Measurements from ENCODE around the gene ZNG1C. TPM values are rescaled to one million over a fixed set of nuclear protein-coding genes. Genes with fewer than 3 reads are reported as not detected.
"Not testable (repeated sequence)": the region's sequence is repeated elsewhere in the genome, so short reads cannot be mapped to it uniquely, and the experiment has no call there.

ZNG1C gene
- total RNA-seq, 1 experiment from 2014 or later: 46.2 TPM

DNA sequence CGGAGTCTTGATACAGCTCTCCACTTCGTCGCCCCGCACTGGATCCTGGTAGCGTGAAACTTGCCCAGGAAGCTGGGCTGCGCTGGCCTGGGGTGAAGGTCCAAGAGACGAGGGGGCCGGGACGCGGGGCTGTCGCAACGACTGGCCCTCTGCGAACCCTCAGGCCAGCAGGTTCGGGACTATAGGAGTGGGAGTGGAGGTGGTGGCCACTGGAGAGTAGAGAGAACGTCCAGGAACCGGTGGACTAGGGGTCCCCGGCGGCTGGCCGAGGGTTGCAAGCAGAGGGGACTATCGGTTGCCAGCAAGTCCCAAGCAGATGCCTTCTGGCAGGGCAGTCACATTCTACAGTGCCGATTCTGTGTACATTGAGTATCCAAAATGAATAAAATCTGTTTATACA is 65.9 kb downstream of the ZNG1C start:
- H3K9me3 Mint-ChIP-seq (ENCODE audit: low read depth, unreplicated experiment); CTCF ChIA-PET; H3K27me3 Mint-ChIP-seq (ENCODE audit: unreplicated experiment); H3K4me1 Mint-ChIP-seq (ENCODE audit: low read depth, unreplicated experiment); H3K27ac Mint-ChIP-seq (ENCODE audit: unreplicated experiment); H3K36me3 Mint-ChIP-seq (ENCODE audit: insufficient read depth, unreplicated experiment); BruUV-seq (replicated peaks); DNase-seq; intact Hi-C loops (cut with micrococcal nuclease; ENCODE audit: unreplicated experiment); H3K4me3 Mint-ChIP-seq (ENCODE audit: low read depth, unreplicated experiment): not testable (repeated sequence)

DNA sequence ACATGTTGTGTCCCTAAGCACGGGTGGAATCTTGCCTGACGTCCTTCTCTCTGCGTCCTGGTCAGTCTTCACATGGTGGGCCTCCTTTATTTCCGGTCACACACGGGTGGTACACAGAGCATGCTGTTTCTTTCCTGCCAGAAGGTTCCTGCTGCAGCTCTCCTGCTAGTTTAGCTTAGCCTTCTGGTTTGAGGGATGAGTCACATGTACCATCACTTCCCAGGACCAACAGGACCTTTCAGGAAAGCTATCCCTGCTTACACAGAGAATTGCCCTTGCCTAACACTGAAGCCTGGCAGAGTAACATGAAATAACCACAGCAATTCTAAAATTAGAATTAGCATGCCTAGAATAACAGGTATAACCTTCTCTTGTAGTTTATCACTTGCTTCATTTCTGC is 69.4 kb downstream of the ZNG1C start:
- CTCF ChIA-PET; H3K27ac Mint-ChIP-seq (ENCODE audit: unreplicated experiment); H3K4me1 Mint-ChIP-seq (ENCODE audit: low read depth, unreplicated experiment); intact Hi-C loops (cut with micrococcal nuclease; ENCODE audit: unreplicated experiment); H3K27me3 Mint-ChIP-seq (ENCODE audit: unreplicated experiment); H3K4me3 Mint-ChIP-seq (ENCODE audit: low read depth, unreplicated experiment); H3K36me3 Mint-ChIP-seq (ENCODE audit: insufficient read depth, unreplicated experiment); BruUV-seq (replicated peaks); H3K9me3 Mint-ChIP-seq (ENCODE audit: low read depth, unreplicated experiment); DNase-seq: not testable (repeated sequence)

DNA sequence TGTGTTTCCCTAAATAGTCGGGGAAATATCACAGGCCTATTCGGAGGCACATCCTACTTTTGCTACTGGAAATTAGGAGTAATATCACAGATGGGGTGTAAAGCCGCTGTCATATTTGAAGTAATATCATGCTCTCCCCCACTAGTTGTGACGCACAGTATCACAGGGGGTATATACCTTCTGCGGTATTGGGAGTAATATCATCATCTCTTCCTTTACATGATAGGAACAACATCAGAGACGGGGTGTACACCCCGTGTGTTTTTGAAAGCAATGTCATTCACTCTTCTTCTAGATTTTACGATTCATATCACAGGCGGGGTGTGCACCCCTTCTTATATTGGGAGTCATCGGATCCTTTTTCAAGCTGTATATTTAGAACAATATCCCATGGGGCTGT is 76.4 kb downstream of the ZNG1C start:
- H3K4me1 Mint-ChIP-seq (ENCODE audit: low read depth, unreplicated experiment); H3K9me3 Mint-ChIP-seq (ENCODE audit: low read depth, unreplicated experiment); H3K27ac Mint-ChIP-seq (ENCODE audit: unreplicated experiment); H3K27me3 Mint-ChIP-seq (ENCODE audit: unreplicated experiment); intact Hi-C loops (cut with micrococcal nuclease; ENCODE audit: unreplicated experiment); H3K4me3 Mint-ChIP-seq (ENCODE audit: low read depth, unreplicated experiment); DNase-seq; H3K36me3 Mint-ChIP-seq (ENCODE audit: insufficient read depth, unreplicated experiment); BruUV-seq (replicated peaks); CTCF ChIA-PET: not testable (repeated sequence)

DNA sequence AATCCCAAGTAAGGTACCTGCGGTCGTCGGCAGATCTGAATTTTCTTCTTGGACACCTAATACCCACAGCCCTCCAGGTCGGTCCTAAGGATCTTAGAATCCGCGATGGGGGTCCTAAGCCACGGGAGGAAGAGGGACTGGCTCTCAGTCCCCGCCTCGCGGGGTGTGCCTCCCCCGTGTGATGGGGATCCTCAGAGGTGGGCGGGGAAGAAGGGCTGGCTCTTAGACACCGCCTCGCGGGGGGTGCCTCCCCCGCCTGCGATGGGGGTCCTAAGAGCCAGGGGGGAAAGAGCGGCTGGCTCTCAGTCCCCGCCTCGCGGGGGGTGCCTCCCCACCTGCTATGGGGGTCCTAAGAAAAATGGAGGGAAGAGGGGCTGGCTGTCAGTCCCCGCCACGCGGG is 82.0 kb downstream of the ZNG1C start:
- BruUV-seq (replicated peaks): not testable (repeated sequence)

DNA sequence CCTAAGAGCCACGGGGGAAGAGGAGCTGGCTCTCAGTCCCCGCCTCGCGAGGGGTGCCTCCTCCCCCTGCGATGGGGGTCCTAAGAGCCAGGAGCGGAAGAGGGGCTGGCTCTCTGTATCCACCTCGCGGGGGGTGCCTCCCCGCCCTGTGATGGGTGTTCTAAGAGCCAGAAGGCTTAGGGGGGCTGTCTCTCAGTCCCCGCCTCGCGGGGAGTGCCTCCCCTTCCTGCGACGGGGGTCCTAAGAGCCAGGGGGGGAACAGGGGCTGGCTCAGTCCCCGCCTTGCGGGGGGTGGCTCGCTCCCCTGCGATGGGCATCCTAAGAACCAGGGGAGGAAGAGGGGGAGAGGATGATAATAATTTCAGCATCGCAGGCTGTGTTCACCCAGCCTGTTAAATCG is 82.7 kb downstream of the ZNG1C start:
- DNase-seq; H3K36me3 Mint-ChIP-seq (ENCODE audit: insufficient read depth, unreplicated experiment); H3K27me3 Mint-ChIP-seq (ENCODE audit: unreplicated experiment); CTCF ChIA-PET; H3K9me3 Mint-ChIP-seq (ENCODE audit: low read depth, unreplicated experiment); BruUV-seq (replicated peaks); intact Hi-C loops (cut with micrococcal nuclease; ENCODE audit: unreplicated experiment); H3K4me3 Mint-ChIP-seq (ENCODE audit: low read depth, unreplicated experiment); H3K27ac Mint-ChIP-seq (ENCODE audit: unreplicated experiment); H3K4me1 Mint-ChIP-seq (ENCODE audit: low read depth, unreplicated experiment): not testable (repeated sequence)

More for the DNA sequence above, 82.0 kb downstream of the ZNG1C start:
- H3K36me3 Mint-ChIP-seq (ENCODE audit: insufficient read depth, unreplicated experiment); H3K27me3 Mint-ChIP-seq (ENCODE audit: unreplicated experiment); H3K4me1 Mint-ChIP-seq (ENCODE audit: low read depth, unreplicated experiment); DNase-seq; H3K27ac Mint-ChIP-seq (ENCODE audit: unreplicated experiment); H3K4me3 Mint-ChIP-seq (ENCODE audit: low read depth, unreplicated experiment); intact Hi-C loops (cut with micrococcal nuclease; ENCODE audit: unreplicated experiment); H3K9me3 Mint-ChIP-seq (ENCODE audit: low read depth, unreplicated experiment); CTCF ChIA-PET: not testable (repeated sequence)

DNA sequence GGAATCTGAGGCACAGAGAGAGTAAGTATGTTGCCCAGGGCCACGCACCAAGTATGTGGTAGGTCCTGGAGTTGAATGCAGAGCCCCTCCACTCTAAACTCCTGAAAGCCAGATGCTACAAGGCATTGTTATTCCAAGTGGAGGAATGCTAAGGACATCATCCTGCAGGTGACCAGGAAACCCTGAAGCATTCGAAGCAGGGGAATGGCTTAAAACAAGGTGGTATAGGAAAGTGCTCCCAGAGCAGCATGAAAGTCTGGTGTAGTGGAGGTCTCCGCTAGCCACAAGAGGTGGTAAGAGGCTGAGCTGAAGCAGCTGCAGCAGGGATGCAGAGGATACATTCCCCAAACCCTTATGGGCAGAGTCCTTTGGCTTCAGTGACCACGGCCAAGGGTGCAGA is 87.3 kb downstream of the ZNG1C start:
- H3K9me3 Mint-ChIP-seq (ENCODE audit: low read depth, unreplicated experiment); H3K36me3 Mint-ChIP-seq (ENCODE audit: insufficient read depth, unreplicated experiment); BruUV-seq (replicated peaks); DNase-seq; H3K4me1 Mint-ChIP-seq (ENCODE audit: low read depth, unreplicated experiment); CTCF ChIA-PET; H3K27ac Mint-ChIP-seq (ENCODE audit: unreplicated experiment); intact Hi-C loops (cut with micrococcal nuclease; ENCODE audit: unreplicated experiment); H3K4me3 Mint-ChIP-seq (ENCODE audit: low read depth, unreplicated experiment); H3K27me3 Mint-ChIP-seq (ENCODE audit: unreplicated experiment): not testable (repeated sequence)

DNA sequence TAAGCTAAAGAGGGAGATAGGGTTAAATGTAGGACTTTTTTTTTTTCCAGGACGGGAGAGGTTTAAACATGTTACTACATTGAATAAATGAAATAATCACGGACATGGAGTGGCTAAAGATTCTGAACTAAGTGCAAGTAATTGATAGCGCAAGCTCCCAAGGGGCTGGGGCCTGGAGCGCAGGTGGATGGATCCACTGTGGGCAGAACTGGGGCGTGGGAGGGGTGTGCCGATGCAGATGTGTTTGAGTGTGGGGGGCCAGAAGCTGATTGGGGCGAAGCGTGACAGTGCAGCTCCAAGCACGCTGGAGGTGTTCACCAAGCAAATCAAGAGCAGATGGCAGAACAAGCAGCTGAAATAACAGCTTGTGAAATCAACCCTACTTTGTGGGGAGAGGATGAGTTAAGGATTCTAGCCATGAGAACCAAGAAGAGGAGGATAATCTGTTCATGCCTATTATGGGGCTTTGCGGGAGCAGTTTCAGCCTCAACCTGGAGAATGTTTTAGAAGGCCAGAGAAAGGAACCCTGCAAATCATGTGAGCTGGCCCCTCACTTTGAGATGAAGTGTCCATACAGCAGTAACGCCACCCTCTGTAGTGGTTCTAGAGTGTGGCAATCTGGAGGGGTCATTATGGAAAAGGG is 88.9 kb downstream of the ZNG1C start:
- BruUV-seq (replicated peaks); H3K9me3 Mint-ChIP-seq (ENCODE audit: low read depth, unreplicated experiment); H3K4me1 Mint-ChIP-seq (ENCODE audit: low read depth, unreplicated experiment); H3K36me3 Mint-ChIP-seq (ENCODE audit: insufficient read depth, unreplicated experiment); CTCF ChIA-PET; DNase-seq; H3K4me3 Mint-ChIP-seq (ENCODE audit: low read depth, unreplicated experiment); H3K27me3 Mint-ChIP-seq (ENCODE audit: unreplicated experiment); intact Hi-C loops (cut with micrococcal nuclease; ENCODE audit: unreplicated experiment); H3K27ac Mint-ChIP-seq (ENCODE audit: unreplicated experiment): not testable (repeated sequence)

DNA sequence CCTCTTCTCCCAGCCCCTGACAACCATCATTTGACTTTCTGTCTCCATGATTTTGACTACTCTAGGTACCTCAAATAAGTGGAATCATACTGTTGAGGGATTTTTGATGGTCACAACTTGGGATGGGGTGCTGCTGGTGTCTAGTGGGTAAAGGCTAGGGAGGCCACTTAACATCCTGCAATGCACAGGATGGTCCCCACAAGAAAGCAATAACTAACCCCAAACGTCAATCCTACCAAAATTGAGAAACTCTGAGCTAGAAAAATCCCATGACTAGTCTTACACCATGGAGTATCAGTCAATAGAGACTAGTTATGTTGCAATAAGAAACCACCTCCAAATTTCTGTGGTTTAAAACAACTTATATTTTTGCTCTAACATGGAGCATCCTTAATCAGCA is 90.3 kb downstream of the ZNG1C start:
- H3K4me3 Mint-ChIP-seq (ENCODE audit: low read depth, unreplicated experiment); H3K9me3 Mint-ChIP-seq (ENCODE audit: low read depth, unreplicated experiment); H3K36me3 Mint-ChIP-seq (ENCODE audit: insufficient read depth, unreplicated experiment); intact Hi-C loops (cut with micrococcal nuclease; ENCODE audit: unreplicated experiment); H3K4me1 Mint-ChIP-seq (ENCODE audit: low read depth, unreplicated experiment); H3K27ac Mint-ChIP-seq (ENCODE audit: unreplicated experiment); DNase-seq; BruUV-seq (replicated peaks); CTCF ChIA-PET: not testable (repeated sequence)
- peaks cover 13% of the 10 kb centered on the region for H3K27me3 Mint-ChIP-seq (ENCODE audit: unreplicated experiment)

DNA sequence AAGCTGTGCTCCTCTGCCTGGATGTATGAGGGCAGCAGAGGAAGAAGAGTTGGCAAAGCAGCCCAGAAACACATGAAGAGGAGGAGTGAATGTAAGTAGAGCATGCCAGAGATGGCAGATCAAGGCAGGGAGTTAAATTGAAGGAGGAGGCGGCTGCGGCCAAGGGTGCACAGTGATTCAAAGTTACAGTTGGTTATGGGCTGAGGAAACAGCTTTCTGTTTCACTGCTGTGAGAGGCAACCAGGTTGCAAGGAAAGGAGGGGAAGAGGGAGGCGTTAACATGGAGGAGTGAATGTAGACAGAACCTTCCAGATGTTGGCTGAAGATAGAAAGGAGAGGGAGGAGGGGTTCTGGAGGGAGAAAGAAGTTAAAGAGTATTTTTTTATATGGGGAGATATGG is 94.2 kb downstream of the ZNG1C start:
- H3K27ac Mint-ChIP-seq (ENCODE audit: unreplicated experiment); DNase-seq; BruUV-seq (replicated peaks); H3K36me3 Mint-ChIP-seq (ENCODE audit: insufficient read depth, unreplicated experiment); intact Hi-C loops (cut with micrococcal nuclease; ENCODE audit: unreplicated experiment); H3K4me3 Mint-ChIP-seq (ENCODE audit: low read depth, unreplicated experiment); H3K9me3 Mint-ChIP-seq (ENCODE audit: low read depth, unreplicated experiment); CTCF ChIA-PET; H3K4me1 Mint-ChIP-seq (ENCODE audit: low read depth, unreplicated experiment): not testable (repeated sequence)
- H3K27me3 Mint-ChIP-seq (ENCODE audit: unreplicated experiment): peaks cover 13% of the 10 kb centered on the region

DNA sequence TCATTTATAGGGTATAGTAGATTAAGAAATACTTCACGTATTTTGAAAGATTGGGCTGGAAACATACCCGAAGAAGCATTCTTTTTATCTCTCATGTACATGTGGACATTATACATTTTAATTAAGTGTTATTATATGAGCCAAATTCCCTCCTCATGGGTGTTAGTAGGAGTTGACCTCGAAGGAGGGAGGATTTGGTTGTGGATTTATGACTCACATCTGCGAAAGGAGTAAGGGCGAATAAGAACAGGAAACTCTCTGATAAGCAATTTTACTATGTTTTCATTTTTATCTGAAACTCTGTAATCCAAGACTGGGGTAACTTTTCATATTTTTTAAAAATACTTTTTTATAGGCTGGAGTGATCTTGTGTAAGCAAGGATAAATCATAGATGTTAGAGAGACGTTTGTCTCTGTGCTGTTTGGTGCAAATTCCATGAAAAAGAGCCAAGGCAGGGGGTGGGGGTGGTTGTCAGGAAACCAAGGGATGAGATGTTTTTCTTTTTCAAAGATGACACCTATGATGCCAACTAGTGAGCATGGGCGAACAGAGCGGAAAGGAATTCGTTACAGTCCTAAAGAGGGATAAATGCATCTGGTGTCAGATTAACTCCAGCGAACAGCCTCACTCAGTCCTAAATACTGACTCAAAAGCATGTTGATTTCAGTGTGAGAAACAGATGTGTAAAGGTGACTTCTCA is 95.0 kb downstream of the ZNG1C start:
- H3K36me3 Mint-ChIP-seq (ENCODE audit: insufficient read depth, unreplicated experiment); H3K4me1 Mint-ChIP-seq (ENCODE audit: low read depth, unreplicated experiment); DNase-seq; BruUV-seq (replicated peaks); intact Hi-C loops (cut with micrococcal nuclease; ENCODE audit: unreplicated experiment); H3K27ac Mint-ChIP-seq (ENCODE audit: unreplicated experiment); H3K9me3 Mint-ChIP-seq (ENCODE audit: low read depth, unreplicated experiment); H3K4me3 Mint-ChIP-seq (ENCODE audit: low read depth, unreplicated experiment); CTCF ChIA-PET: not testable (repeated sequence)
- peaks cover 13% of the 10 kb centered on the region for H3K27me3 Mint-ChIP-seq (ENCODE audit: unreplicated experiment)
